ENCODE measurements around the gene GRIK4. TPM values are rescaled to one million over a fixed set of nuclear protein-coding genes. Genes with fewer than 3 reads are reported as not detected.
"Not testable (repeated sequence)": the region's sequence is repeated elsewhere in the genome, so short reads cannot be mapped to it uniquely, and the experiment has no call there.

The GRIK4 gene
- total RNA-seq, 1 experiment from 2014 or later: not detected

- no peak overlapping the region for H3K4me3 ChIP-seq
- no peaks in the 10 kb centered on the region for H4K20me1 ChIP-seq (ENCODE audit: insufficient read depth)
- H3K9me3 ChIP-seq (ENCODE audit: insufficient read depth, low read depth): no peaks in the 10 kb centered on the region
- no peaks in the 10 kb centered on the region for H3K36me3 ChIP-seq (ENCODE audit: low read depth)
- ChIA-PET POLR2A (ENCODE audit: unreplicated experiment) (interaction anchor here (0.6 to 0.9 kb wide), 2 partner anchors 12 to 1007 kb away, joined by 3 to 6 read pairs; no protein-coding TSS in a partner anchor), CTCF (interaction anchor here (0.7 kb wide), 1 partner anchor 25 kb away, joined by 5 read pairs; no protein-coding TSS in a partner anchor)
- no peak overlapping the region for H3K4me2 ChIP-seq
- no peak for DNase-seq
- no peak overlapping the region for H2AFZ ChIP-seq
- peaks cover 12% of the 10 kb centered on the region for H3K27me3 ChIP-seq (ENCODE audit: insufficient read depth, low read depth)
- no peaks in the 10 kb centered on the region for H3K4me1 ChIP-seq (replicated peaks; ENCODE audit: insufficient read depth)
- no peaks in the 10 kb centered on the region for H3K9me2 ChIP-seq (ENCODE audit: insufficient read depth)
- BruUV-seq (replicated peaks): no TSS peak
- intact Hi-C loops (cut with micrococcal nuclease; ENCODE audit: unreplicated experiment): loop anchor here (10.0 kb wide), 1 partner anchor 166 kb away; the partner anchor contains the start of gene ARHGEF12
- no peaks in the 10 kb centered on the region for H3K79me2 ChIP-seq (ENCODE audit: low read depth)
- TF ChIP-seq EZH2 (IDR thresholded peaks at IDR 0.05; ENCODE audit: low read depth): no peak
- TF ChIP-seq CTCF (conservative IDR thresholded peaks at IDR 0.05): no peak
- no peaks in the 10 kb centered on the region for H3F3A ChIP-seq (ENCODE audit: insufficient read depth, low read depth)
- no peak overlapping the region for H3K27ac ChIP-seq
These were observed 11.0 kb upstream of the GRIK4 start for GRCh38 chr11:120500414-120501071.

GRCh38 chr11:120501440-120501839, 10.1 kb upstream of the GRIK4 start:
- DNase-seq: no peak
- Histone ChIP-seq H3F3A (ENCODE audit: insufficient read depth, low read depth) (no peaks in the 10 kb centered on the region), H4K20me1 (ENCODE audit: insufficient read depth) (no peaks in the 10 kb centered on the region; the same call in 1 of the 2 replicates), H3K4me3 (no peak overlapping the region), H3K27ac (no peak overlapping the region), H3K36me3 (ENCODE audit: low read depth) (no peaks in the 10 kb centered on the region), H2AFZ (no peak overlapping the region), H3K9me2 (ENCODE audit: insufficient read depth) (no peaks in the 10 kb centered on the region), H3K9me3 (ENCODE audit: insufficient read depth, low read depth) (no peaks in the 10 kb centered on the region), H3K4me1 (replicated peaks; ENCODE audit: insufficient read depth) (no peaks in the 10 kb centered on the region), H3K4me2 (no peak overlapping the region), H3K79me2 (ENCODE audit: low read depth) (no peaks in the 10 kb centered on the region), H3K27me3 (ENCODE audit: insufficient read depth, low read depth) (peaks cover 21% of the 10 kb centered on the region)
- no peak for TF ChIP-seq CTCF (conservative IDR thresholded peaks at IDR 0.05)
- no peak for TF ChIP-seq EZH2 (IDR thresholded peaks at IDR 0.05; ENCODE audit: low read depth)
- CTCF ChIA-PET: interaction anchor here (0.5 kb wide), 1 partner anchor 413 kb away, joined by 3 read pairs; no protein-coding TSS in a partner anchor
- BruUV-seq (replicated peaks): no TSS peak
- POLR2A ChIA-PET (ENCODE audit: unreplicated experiment): no interaction called here
- intact Hi-C loops (cut with micrococcal nuclease; ENCODE audit: unreplicated experiment): loop anchor here (10.0 kb wide), 1 partner anchor 167 kb away; the partner anchor contains the start of gene ARHGEF12

- no peaks in the 10 kb centered on the region for H3K36me3 ChIP-seq (ENCODE audit: low read depth)
- H2AFZ ChIP-seq: no peak overlapping the region
- no peak for TF ChIP-seq CTCF (conservative IDR thresholded peaks at IDR 0.05)
- TF ChIP-seq EZH2 (IDR thresholded peaks at IDR 0.05; ENCODE audit: low read depth): no peak
- no TSS peak for BruUV-seq (replicated peaks)
- no peaks in the 10 kb centered on the region for H3K9me3 ChIP-seq (ENCODE audit: insufficient read depth, low read depth)
- H3K27me3 ChIP-seq (ENCODE audit: insufficient read depth, low read depth): peaks cover 29% of the 10 kb centered on the region
- intact Hi-C loops (cut with micrococcal nuclease; ENCODE audit: unreplicated experiment): loop anchor here (10.0 kb wide), 1 partner anchor 167 kb away; the partner anchor contains the start of gene ARHGEF12
- no peak overlapping the region for H3K4me2 ChIP-seq
- H4K20me1 ChIP-seq (ENCODE audit: insufficient read depth): no peaks in the 10 kb centered on the region; the same call in 1 of the 2 replicates
- H3F3A ChIP-seq (ENCODE audit: insufficient read depth, low read depth): no peaks in the 10 kb centered on the region
- no peak overlapping the region for H3K4me3 ChIP-seq
- H3K4me1 ChIP-seq (replicated peaks; ENCODE audit: insufficient read depth): no peaks in the 10 kb centered on the region
- no peak for DNase-seq
- ChIA-PET CTCF (interaction anchor here (0.5 kb wide), 1 partner anchor 413 kb away, joined by 3 read pairs; no protein-coding TSS in a partner anchor), POLR2A (ENCODE audit: unreplicated experiment) (interaction anchor here (0.6 kb wide), 1 partner anchor 164 kb away, joined by 3 read pairs; no protein-coding TSS in a partner anchor)
- H3K79me2 ChIP-seq (ENCODE audit: low read depth): no peaks in the 10 kb centered on the region
- H3K27ac ChIP-seq: no peak overlapping the region
- H3K9me2 ChIP-seq (ENCODE audit: insufficient read depth): no peaks in the 10 kb centered on the region
These were observed 9.4 kb upstream of the GRIK4 start for GRCh38 chr11:120501976-120502755.

GRCh38 chr11:120503529-120503928, 8.0 kb upstream of the GRIK4 start:
- intact Hi-C loops (cut with micrococcal nuclease; ENCODE audit: unreplicated experiment): loop anchor here (10.0 kb wide), 1 partner anchor 169 kb away; the partner anchor contains the start of gene ARHGEF12
- POLR2A ChIA-PET (ENCODE audit: unreplicated experiment); H3K27ac ChIP-seq; DNase-seq; H4K20me1 ChIP-seq (ENCODE audit: insufficient read depth); H3K36me3 ChIP-seq (ENCODE audit: low read depth); H3K4me3 ChIP-seq; H3K4me1 ChIP-seq (replicated peaks; ENCODE audit: insufficient read depth); BruUV-seq (replicated peaks); H3K9me2 ChIP-seq (ENCODE audit: insufficient read depth); H3K79me2 ChIP-seq (ENCODE audit: low read depth); H3K9me3 ChIP-seq (ENCODE audit: insufficient read depth, low read depth); H3K4me2 ChIP-seq; H3F3A ChIP-seq (ENCODE audit: insufficient read depth, low read depth); H2AFZ ChIP-seq: not testable (repeated sequence)
- H3K27me3 ChIP-seq (ENCODE audit: insufficient read depth, low read depth): peaks cover 42% of the 10 kb centered on the region
- CTCF ChIA-PET: interaction anchor here (0.7 kb wide), 1 partner anchor 1664 kb away, joined by 4 read pairs; no protein-coding TSS in a partner anchor
